Glomerular visceral epithelial cell (primary cell): ENCODE measurements around the gene PARM1.

Experiments used
- DNase-seq: peaks from one replicate; pipeline ENCODE4 v3.0.0-alpha.2; 2016; ENCODE audit errors: extremely low spot score

Gene PARM1

GRCh38 chr4:75080888-75081287, 148.0 kb downstream of the PARM1 start:
- no peak for DNase-seq

GRCh38 chr4:75081561-75081960, 148.6 kb downstream of the PARM1 start:
- no peak for DNase-seq

- DNase-seq: no peak
These were observed 154.5 kb downstream of the PARM1 start for GRCh38 chr4:75087416-75087815.

- no peak for DNase-seq
These were observed 154.9 kb downstream of the PARM1 start for GRCh38 chr4:75087865-75088264.

- no peak for DNase-seq
These were observed 156.3 kb downstream of the PARM1 start for GRCh38 chr4:75089206-75089605.

GRCh38 chr4:75099321-75099720, 166.4 kb downstream of the PARM1 start:
- DNase-seq: no peak
